Measurements from ENCODE around the gene NOC4L. TPM values are rescaled to one million over a fixed set of nuclear protein-coding genes. Genes with fewer than 3 reads are reported as not detected.

Gene NOC4L
- total and polyA plus RNA-seq, 2 of the 4 experiments (the other 2 are of a cell fraction), result 5.2 to 13.4 TPM

DNA sequence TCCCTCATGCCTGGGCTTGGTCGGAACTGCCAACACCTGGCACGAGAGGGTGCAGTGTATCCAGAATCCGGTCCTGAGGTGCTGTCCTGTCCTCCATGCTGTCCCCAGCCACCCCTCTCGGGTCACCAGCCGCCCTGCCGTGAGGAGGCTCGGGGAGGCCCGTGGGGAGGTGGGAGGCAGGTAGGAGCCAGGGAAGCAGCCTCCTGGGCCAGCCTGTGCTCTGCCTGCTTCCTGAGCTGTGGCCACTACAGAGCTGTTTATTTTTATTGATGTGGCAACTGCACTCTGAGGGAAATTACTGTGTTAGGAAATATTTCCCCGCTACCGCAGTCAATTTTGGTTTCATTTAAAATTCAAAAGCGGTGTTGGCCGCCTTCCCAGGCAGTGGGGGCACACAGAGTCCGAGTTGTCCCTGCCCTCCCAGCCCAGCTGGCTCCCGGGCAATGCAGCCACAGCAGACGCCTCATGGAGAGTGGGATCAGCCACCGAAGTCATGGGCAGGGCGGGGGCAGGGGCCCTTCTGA is 18.3 kb downstream of the NOC4L start:
- H4K8ac ChIP-seq (ENCODE audit: low read depth in 2 of 2, low read length in 2 of 2), result no peak overlapping the region
- H4K20me1 ChIP-seq (ENCODE audit: insufficient read depth, low read length), result peaks cover 11% of the 10 kb centered on the region; the same call in 1 of the 2 replicates
- peak overlapping the region; percentile 41 for H3K4me2 ChIP-seq (ENCODE audit: low read depth, low read length)
- no peaks in the 10 kb centered on the region; the same call in 1 of the 2 replicates for H3K36me3 ChIP-seq (ENCODE audit: control insufficient read depth, insufficient read depth, low read length)
- peak; percentile 77 for DNase-seq
- no peak overlapping the region for H2BK5ac ChIP-seq (ENCODE audit: low read depth, low read length, poor library complexity, severe bottlenecking)
- no TSS peak for BruUV-seq (replicated peaks)
- H3K27me3 ChIP-seq (ENCODE audit: control insufficient read depth, insufficient read depth, low read length), result peaks cover 6% of the 10 kb centered on the region; the same call in 1 of the 2 replicates
- H3K14ac ChIP-seq (replicated peaks; ENCODE audit: low read depth, low read length), result no peak overlapping the region
- dilution Hi-C loops (cut with HindIII; ENCODE audit: low sequenced_read_pairs, unreplicated experiment), result no loop called here
- H2AK9ac ChIP-seq (replicated peaks; ENCODE audit: low read depth, low read length, poor library complexity), result peak overlapping the region; percentile 78
- TF ChIP-seq POLR2A (IDR thresholded peaks at IDR 0.05; ENCODE audit: low read depth, low read length), result no peak
- TF ChIP-seq CEBPB (IDR thresholded peaks at IDR 0.05; ENCODE audit: low read depth, low read length), result peak; percentile 93
- peak; percentile 64; the same call in 1 of the 2 replicates for TF ChIP-seq BHLHE40 (IDR thresholded peaks at IDR 0.05; ENCODE audit: low read depth, low read length)
- TF ChIP-seq, protein P1, sequence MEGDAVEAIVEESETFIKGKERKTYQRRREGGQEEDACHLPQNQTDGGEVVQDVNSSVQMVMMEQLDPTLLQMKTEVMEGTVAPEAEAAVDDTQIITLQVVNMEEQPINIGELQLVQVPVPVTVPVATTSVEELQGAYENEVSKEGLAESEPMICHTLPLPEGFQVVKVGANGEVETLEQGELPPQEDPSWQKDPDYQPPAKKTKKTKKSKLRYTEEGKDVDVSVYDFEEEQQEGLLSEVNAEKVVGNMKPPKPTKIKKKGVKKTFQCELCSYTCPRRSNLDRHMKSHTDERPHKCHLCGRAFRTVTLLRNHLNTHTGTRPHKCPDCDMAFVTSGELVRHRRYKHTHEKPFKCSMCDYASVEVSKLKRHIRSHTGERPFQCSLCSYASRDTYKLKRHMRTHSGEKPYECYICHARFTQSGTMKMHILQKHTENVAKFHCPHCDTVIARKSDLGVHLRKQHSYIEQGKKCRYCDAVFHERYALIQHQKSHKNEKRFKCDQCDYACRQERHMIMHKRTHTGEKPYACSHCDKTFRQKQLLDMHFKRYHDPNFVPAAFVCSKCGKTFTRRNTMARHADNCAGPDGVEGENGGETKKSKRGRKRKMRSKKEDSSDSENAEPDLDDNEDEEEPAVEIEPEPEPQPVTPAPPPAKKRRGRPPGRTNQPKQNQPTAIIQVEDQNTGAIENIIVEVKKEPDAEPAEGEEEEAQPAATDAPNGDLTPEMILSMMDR (conservative IDR thresholded peaks at IDR 0.05; ENCODE audit: low read depth, low read length), result no peak
- no peak for TF ChIP-seq ELK1 (IDR thresholded peaks at IDR 0.05; ENCODE audit: borderline replicate concordance, low read depth, low read length)
- no peak for TF ChIP-seq CHD1 (IDR thresholded peaks at IDR 0.05; ENCODE audit: low read depth, low read length)
- TF ChIP-seq MAZ (IDR thresholded peaks at IDR 0.05; ENCODE audit: borderline replicate concordance, low read depth, low read length), result peak; percentile 72; the same call in 1 of the 2 replicates
- TF ChIP-seq RFX5 (IDR thresholded peaks at IDR 0.05; ENCODE audit: low read depth, low read length), result no peak
- TF ChIP-seq RAD21 (IDR thresholded peaks at IDR 0.05; ENCODE audit: low read length), result no peak
- TF ChIP-seq NFE2L2 (IDR thresholded peaks at IDR 0.05; ENCODE audit: low read depth, low read length), result no peak
- no peak for TF ChIP-seq RCOR1 (IDR thresholded peaks at IDR 0.05; ENCODE audit: insufficient replicate concordance, low read length)
- no peak for TF ChIP-seq MAFK (IDR thresholded peaks at IDR 0.05; ENCODE audit: low read depth, low read length)
- 0 out of 2 replicates have a peak, but pooled peaks have one; percentile 29 for TF ChIP-seq FOS (IDR thresholded peaks at IDR 0.05; ENCODE audit: low read depth, low read length)
- no peak for TF ChIP-seq MXI1 (IDR thresholded peaks at IDR 0.05; ENCODE audit: borderline replicate concordance, low read depth, low read length)
- TF ChIP-seq USF2 (IDR thresholded peaks at IDR 0.05; ENCODE audit: low read depth, low read length), result no peak
- no peak for TF ChIP-seq SMC3 (IDR thresholded peaks at IDR 0.05; ENCODE audit: low read depth, low read length)
- ChIA-PET CTCF (interaction anchor here (1.4 kb wide), 1 partner anchor 9 kb away, joined by 5 read pairs; no protein-coding TSS in a partner anchor), POLR2A (ENCODE audit: unreplicated experiment) (no interaction called here)
- H2BK120ac ChIP-seq (ENCODE audit: low read depth, low read length), result no peak overlapping the region
- H3K9me3 ChIP-seq (ENCODE audit: control insufficient read depth, insufficient read depth, low read length), result no peaks in the 10 kb centered on the region
- no peak overlapping the region for H3K18ac ChIP-seq (ENCODE audit: low read depth, low read length)
- H3K23ac ChIP-seq (ENCODE audit: low read depth, low read length), result no peak overlapping the region
- H2AK5ac ChIP-seq (ENCODE audit: low read depth, low read length), result 0 out of 2 replicates have a peak overlapping the region, but pooled peaks have one; percentile 33
- H3K9ac ChIP-seq (ENCODE audit: low read depth, low read length), result no peak overlapping the region
- peaks cover 7% of the 10 kb centered on the region for H3K4me1 ChIP-seq (ENCODE audit: control insufficient read depth, insufficient read depth, low read length)
- peaks cover 10% of the 10 kb centered on the region; the same call in 1 of the 2 replicates for H3K9me1 ChIP-seq (ENCODE audit: insufficient read depth, low read length)
- H3K56ac ChIP-seq (ENCODE audit: extremely low read depth, insufficient read depth, low read length), result no peak overlapping the region
- intact Hi-C loops (cut with micrococcal nuclease), result no loop called here
- H4K5ac ChIP-seq (ENCODE audit: low read depth, low read length), result no peak overlapping the region
- ATAC-seq (ENCODE audit: low read depth), result peak; percentile 91
- no peak overlapping the region for H3K4me3 ChIP-seq (ENCODE audit: insufficient read depth, low read depth, low read length)
- H2AFZ ChIP-seq (replicated peaks; ENCODE audit: low read length, poor library complexity), result peak overlapping the region; percentile 63
- no peak overlapping the region for H4K91ac ChIP-seq (ENCODE audit: insufficient read depth, low read depth, low read length)
- no peaks in the 10 kb centered on the region for H3K79me1 ChIP-seq (ENCODE audit: low read depth in 1 of 2, low read length in 2 of 2)
- 0% methylated on average over 1 of the region's 17 CpGs; no CpG with 5 or more reads in 1 of the 2 experiments for WGBS, 2 experiments (ENCODE audit: extremely low coverage in 2 of 2, insufficient read length in 1 of 2)
- no peak overlapping the region for H2BK20ac ChIP-seq (ENCODE audit: low read depth, low read length)
- H3K4ac ChIP-seq (ENCODE audit: low read depth, low read length), result no peak overlapping the region
- in situ Hi-C loops (cut with MboI; ENCODE audit: low sequenced_read_pairs), result no loop called here
- H2BK15ac ChIP-seq (ENCODE audit: low read depth, low read length), result no peak overlapping the region
- no peak overlapping the region for H3K27ac ChIP-seq (ENCODE audit: insufficient read depth, low read length)
